ENCODE data around the gene STK10.
"Not testable (repeated sequence)": the region's sequence is repeated elsewhere in the genome, so short reads cannot be mapped to it uniquely, and the experiment has no call there.

Gene STK10

GRCh38 chr5:172048539-172049101 lies 139.4 kb downstream of the STK10 start:
- no peak overlapping the region for H3K27ac ChIP-seq
- no peak overlapping the region for H3K4me3 ChIP-seq

GRCh38 chr5:172048170-172048422 lies 139.9 kb downstream of the STK10 start:
- Histone ChIP-seq H3K4me3 (no peak overlapping the region), H3K27ac (no peak overlapping the region)

GRCh38 chr5:172046593-172046992 lies 141.4 kb downstream of the STK10 start:
- H3K27ac ChIP-seq, result no peak overlapping the region
- H3K4me3 ChIP-seq, result no peak overlapping the region

GRCh38 chr5:172045315-172045632 lies 142.8 kb downstream of the STK10 start:
- Histone ChIP-seq H3K27ac (no peak overlapping the region), H3K4me3 (no peak overlapping the region)

- Histone ChIP-seq H3K27ac (no peak overlapping the region), H3K4me3 (no peak overlapping the region)
These were observed 143.3 kb downstream of the STK10 start for GRCh38 chr5:172044631-172045314.

- H3K4me3 ChIP-seq, result no peak overlapping the region
- no peak overlapping the region for H3K27ac ChIP-seq
These were observed 144.2 kb downstream of the STK10 start for GRCh38 chr5:172043865-172044264.

GRCh38 chr5:172042183-172042582 lies 145.8 kb downstream of the STK10 start:
- Histone ChIP-seq H3K4me3 (no peak overlapping the region), H3K27ac (no peak overlapping the region)

GRCh38 chr5:172038167-172038566 lies 149.9 kb downstream of the STK10 start:
- Histone ChIP-seq H3K4me3 (no peak overlapping the region), H3K27ac (no peak overlapping the region)

GRCh38 chr5:172035049-172035448 lies 153.0 kb downstream of the STK10 start:
- Histone ChIP-seq H3K27ac (peak overlapping the region in 5 of 21 experiments; percentile 7 to 70 (median 61)), H3K4me3 (no peak overlapping the region)

- Histone ChIP-seq H3K4me3 (no peak overlapping the region), H3K27ac (no peak overlapping the region)
These were observed 156.0 kb downstream of the STK10 start for GRCh38 chr5:172031894-172032461.

- Histone ChIP-seq H3K27ac (no peak overlapping the region), H3K4me3 (no peak overlapping the region)
These were observed 158.1 kb downstream of the STK10 start for GRCh38 chr5:172029876-172030275.

- Histone ChIP-seq H3K27ac (no peak overlapping the region), H3K4me3 (no peak overlapping the region)
These were observed 159.9 kb downstream of the STK10 start for GRCh38 chr5:172028167-172028566.

GRCh38 chr5:172020110-172020786 lies 167.8 kb downstream of the STK10 start:
- H3K4me3 ChIP-seq, H3K27ac ChIP-seq: not testable (repeated sequence)

- H3K4me3 ChIP-seq, result no peak overlapping the region
- H3K27ac ChIP-seq, result no peak overlapping the region
These were observed 172.7 kb downstream of the STK10 start for GRCh38 chr5:172015346-172015745.

- Histone ChIP-seq H3K4me3 (no peak overlapping the region), H3K27ac (no peak overlapping the region)
These were observed 177.7 kb downstream of the STK10 start for GRCh38 chr5:172010278-172010677.

- no peak overlapping the region for H3K4me3 ChIP-seq
- H3K27ac ChIP-seq, result no peak overlapping the region
These were observed 178.3 kb downstream of the STK10 start for GRCh38 chr5:172009536-172010270.

GRCh38 chr5:172008689-172009141 lies 179.3 kb downstream of the STK10 start:
- H3K27ac ChIP-seq, result no peak overlapping the region
- no peak overlapping the region for H3K4me3 ChIP-seq

- Histone ChIP-seq H3K4me3 (no peak overlapping the region), H3K27ac (peak overlapping the region in 2 of 21 experiments; percentile 98 to 100)
These were observed 179.9 kb downstream of the STK10 start for GRCh38 chr5:172008111-172008455.

- Histone ChIP-seq H3K27ac (peak overlapping the region; percentile 51 to 100 (median 99)), H3K4me3 (peak overlapping the region; percentile 75 to 95 (median 87))
These were observed 180.6 kb downstream of the STK10 start for GRCh38 chr5:172007175-172008110.
